Thoracic aorta (tissue), 2 donors: ENCODE measurements around the gene ANTXR1. TPM values are rescaled to one million over a fixed set of nuclear protein-coding genes. Genes with fewer than 3 reads are reported as not detected.

Experiments
- ATAC-seq: fragments of 150-250 bp; one replicate; pipeline ENCODE4 v1.8.0; 2017; ENCODE audit warnings: low read depth; ENCODE audit not compliant: insufficient number of reproducible peaks, low FRiP score
- DNase-seq: peaks from one replicate; pipeline ENCODE4 v3.0.0-alpha.2; 2020; ENCODE audit warnings: low spot score
- H3K27ac ChIP-seq, 2 donors: fragments of 200-600 bp; sonication (generic); 1 replicate in 1 of 2; 2 replicates in 1 of 2; pipeline ENCODE4 v1.5.1; 2016; ENCODE audit warnings: mild to moderate bottlenecking in 2 of 2, moderate library complexity in 2 of 2
- H3K27me3 ChIP-seq: fragments of 200-600 bp; sonication (generic); replicated peaks from 2 replicates; pipeline ENCODE4 v1.6.0; 2016; ENCODE audit warnings: mild to moderate bottlenecking; ENCODE audit not compliant: insufficient read depth
- H3K36me3 ChIP-seq: fragments of 200-600 bp; sonication (generic); one replicate; pipeline ENCODE4 v1.5.1; 2016
- H3K4me1 ChIP-seq, 2 donors: fragments of 200-600 bp; sonication (generic); 1 replicate in 1 of 2; 2 replicates in 1 of 2; pipeline versions ENCODE4 v1.5.1 to v1.6.0; 2016; ENCODE audit warnings: low read depth in 2 of 2, mild to moderate bottlenecking in 1 of 2; ENCODE audit not compliant: control insufficient read depth in 1 of 2
- H3K4me3 ChIP-seq: fragments of 200-600 bp; sonication (generic); 2 replicates; pipeline ENCODE4 v1.5.1; 2016; ENCODE audit warnings: mild to moderate bottlenecking
- H3K9me3 ChIP-seq: fragments of 200-600 bp; sonication (generic); 2 replicates; pipeline ENCODE4 v1.5.1; 2016
- total RNA-seq, 2 donors: library from RNA; depleted of rRNA; stranded (reverse); fragments of >200 nt; gene quantifications; one replicate each; pipeline versions ENCODE4 v1.1.0 to v1.2.3, GENCODE V29; 2016
- TF ChIP-seq, protein P1 (sequence below): fragments of 200-600 bp; sonication (generic); IDR thresholded peaks from one replicate; pipeline ENCODE4 v1.5.1; 2019; ENCODE audit warnings: antibody characterized with exemption

ANTXR1 gene
- total RNA-seq, 2 donors from 2014 or later: 253 to 313 TPM

DNA sequence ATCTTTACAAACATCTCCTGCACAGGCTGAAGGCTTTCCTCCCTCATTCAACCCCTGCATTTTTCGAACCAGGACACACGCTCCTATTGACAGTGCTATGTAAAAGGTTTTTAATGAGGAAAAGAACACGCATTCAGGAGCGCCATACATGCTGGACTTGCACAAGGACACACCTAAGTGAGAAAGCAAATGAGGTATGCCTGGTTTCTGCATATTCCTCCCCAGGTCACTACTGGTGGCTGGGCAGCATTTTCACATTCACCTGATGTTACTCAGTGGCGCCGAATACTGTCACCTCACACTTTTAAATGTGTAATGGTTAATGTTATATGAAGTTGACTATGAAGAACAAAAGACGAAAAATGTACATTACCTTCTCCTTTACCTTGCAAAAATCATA lies 150.6 kb downstream of the ANTXR1 start:
- peak overlapping the region; percentile 44 for H3K4me3 ChIP-seq
- no peaks in the 10 kb centered on the region for H3K27me3 ChIP-seq
- peak overlapping the region; percentile 85 to 91 for H3K27ac ChIP-seq
- no peak for DNase-seq
- TF ChIP-seq, protein P1, sequence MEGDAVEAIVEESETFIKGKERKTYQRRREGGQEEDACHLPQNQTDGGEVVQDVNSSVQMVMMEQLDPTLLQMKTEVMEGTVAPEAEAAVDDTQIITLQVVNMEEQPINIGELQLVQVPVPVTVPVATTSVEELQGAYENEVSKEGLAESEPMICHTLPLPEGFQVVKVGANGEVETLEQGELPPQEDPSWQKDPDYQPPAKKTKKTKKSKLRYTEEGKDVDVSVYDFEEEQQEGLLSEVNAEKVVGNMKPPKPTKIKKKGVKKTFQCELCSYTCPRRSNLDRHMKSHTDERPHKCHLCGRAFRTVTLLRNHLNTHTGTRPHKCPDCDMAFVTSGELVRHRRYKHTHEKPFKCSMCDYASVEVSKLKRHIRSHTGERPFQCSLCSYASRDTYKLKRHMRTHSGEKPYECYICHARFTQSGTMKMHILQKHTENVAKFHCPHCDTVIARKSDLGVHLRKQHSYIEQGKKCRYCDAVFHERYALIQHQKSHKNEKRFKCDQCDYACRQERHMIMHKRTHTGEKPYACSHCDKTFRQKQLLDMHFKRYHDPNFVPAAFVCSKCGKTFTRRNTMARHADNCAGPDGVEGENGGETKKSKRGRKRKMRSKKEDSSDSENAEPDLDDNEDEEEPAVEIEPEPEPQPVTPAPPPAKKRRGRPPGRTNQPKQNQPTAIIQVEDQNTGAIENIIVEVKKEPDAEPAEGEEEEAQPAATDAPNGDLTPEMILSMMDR: no peak
- no peaks in the 10 kb centered on the region for H3K36me3 ChIP-seq
- H3K9me3 ChIP-seq: no peaks in the 10 kb centered on the region
- no peak for ATAC-seq
- peaks cover 59 to 83% of the 10 kb centered on the region in 2 donors for H3K4me1 ChIP-seq

DNA sequence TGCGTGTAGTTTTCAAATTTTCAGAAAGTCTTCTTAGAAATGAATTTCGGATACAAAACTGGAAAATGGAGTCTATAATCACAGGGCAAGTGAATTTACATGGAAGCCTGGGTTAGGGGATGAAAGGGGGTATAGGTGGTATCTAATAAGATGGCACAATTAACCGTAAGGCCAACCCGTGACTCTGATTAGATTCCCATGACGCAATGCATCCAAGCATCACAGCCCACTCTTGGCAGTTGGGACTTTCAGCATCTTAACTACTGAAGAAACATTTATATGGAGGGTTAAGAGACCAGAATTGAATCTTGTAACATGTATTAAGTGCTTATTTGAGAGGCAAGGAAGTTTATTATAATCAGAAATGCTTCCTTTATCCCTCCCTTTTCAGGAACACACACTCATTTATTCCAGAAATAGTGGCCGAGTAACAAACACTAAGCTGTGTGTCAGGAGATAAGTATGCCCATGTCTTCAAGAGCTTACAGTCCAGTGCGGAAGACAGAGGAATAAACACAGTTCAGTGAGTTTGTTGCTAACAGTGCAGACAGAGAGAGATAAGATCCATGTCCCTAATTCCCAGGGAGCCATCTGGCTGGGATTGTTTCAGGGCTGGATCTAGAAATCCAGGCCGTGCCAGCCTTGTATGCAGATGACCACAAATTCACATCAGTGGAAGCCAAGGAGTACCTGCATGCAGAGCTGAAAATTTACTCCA lies 151.2 kb downstream of the ANTXR1 start:
- Histone ChIP-seq H3K27me3 (no peaks in the 10 kb centered on the region), H3K36me3 (no peaks in the 10 kb centered on the region), H3K9me3 (no peaks in the 10 kb centered on the region), H3K4me3 (no peak overlapping the region), H3K4me1 (peaks cover 65 to 89% of the 10 kb centered on the region in 2 donors), H3K27ac (peak overlapping the region; percentile 85 to 91)
- ATAC-seq: peak; percentile 63
- DNase-seq: no peak
- TF ChIP-seq, protein P1: no peak

DNA sequence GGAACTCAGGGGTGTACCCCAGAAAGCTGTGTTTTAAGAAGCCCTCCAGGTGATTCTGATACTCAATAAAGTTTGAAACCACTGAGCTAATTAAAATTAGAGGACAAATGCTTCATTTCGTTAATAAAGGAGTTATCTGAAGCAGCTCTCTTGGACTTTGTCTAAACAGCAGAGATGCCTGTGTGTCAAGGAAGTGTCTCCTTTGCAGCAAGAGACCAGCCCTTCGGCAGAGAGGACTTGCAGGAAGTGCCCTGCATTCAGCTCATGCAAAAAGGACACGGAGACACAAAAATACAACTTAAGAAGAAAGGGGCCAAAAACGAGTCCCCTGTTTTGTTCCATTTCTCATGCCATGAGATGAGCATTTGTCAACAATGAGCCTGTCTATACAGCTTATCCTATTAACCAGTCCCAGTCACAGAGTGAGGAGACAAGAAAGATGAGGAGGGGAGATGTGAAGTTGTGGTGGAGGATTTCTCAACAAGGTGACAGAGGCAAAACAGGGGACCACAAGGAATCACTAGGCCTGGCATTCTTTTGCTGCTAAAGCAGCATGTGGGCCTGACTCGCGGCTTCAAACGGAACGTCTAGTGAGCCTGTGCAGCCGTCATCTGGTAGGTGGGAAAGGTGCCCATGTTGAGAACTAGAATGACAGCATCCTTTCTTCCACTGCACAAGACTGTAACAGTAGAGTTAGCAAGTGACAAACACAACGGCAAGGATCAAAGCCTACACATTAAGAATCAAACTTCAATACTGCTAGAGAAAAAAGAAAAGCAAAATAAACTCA lies 152.3 kb downstream of the ANTXR1 start:
- TF ChIP-seq, protein P1: no peak
- peaks cover 73 to 93% of the 10 kb centered on the region in 2 donors for H3K4me1 ChIP-seq

DNA sequence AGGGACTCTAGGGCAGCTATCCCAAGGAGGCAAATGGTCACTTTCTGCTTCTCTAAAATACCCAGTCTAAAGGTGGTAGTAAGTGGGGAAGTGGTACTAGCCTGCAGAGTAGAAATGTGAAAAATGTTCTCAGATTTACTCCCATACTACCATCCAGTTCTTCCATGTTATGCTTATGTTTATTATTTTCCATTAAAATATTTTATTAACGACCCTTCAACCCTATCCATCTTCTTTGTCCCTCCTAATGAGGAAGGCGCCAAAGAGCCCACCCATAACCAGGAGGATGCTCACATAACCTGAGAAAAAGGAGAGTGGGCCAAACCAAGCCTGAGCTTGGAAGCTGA lies 153.5 kb downstream of the ANTXR1 start:
- peaks cover 83 to 98% of the 10 kb centered on the region in 2 donors for H3K4me1 ChIP-seq
- ATAC-seq: no peak
- H3K27me3 ChIP-seq: no peaks in the 10 kb centered on the region
- H3K27ac ChIP-seq: peak overlapping the region; percentile 73 to 97
- no peak overlapping the region for H3K4me3 ChIP-seq
- no peak for DNase-seq
- TF ChIP-seq, protein P1: no peak
- H3K9me3 ChIP-seq: no peaks in the 10 kb centered on the region
- H3K36me3 ChIP-seq: no peaks in the 10 kb centered on the region

More for the DNA sequence above, 152.3 kb downstream of the ANTXR1 start:
- Histone ChIP-seq H3K4me3 (no peak overlapping the region), H3K27ac (peak overlapping the region; percentile 85 to 91), H3K27me3 (no peaks in the 10 kb centered on the region), H3K36me3 (no peaks in the 10 kb centered on the region), H3K9me3 (no peaks in the 10 kb centered on the region)
- ATAC-seq (no peak), DNase-seq (no peak)

DNA sequence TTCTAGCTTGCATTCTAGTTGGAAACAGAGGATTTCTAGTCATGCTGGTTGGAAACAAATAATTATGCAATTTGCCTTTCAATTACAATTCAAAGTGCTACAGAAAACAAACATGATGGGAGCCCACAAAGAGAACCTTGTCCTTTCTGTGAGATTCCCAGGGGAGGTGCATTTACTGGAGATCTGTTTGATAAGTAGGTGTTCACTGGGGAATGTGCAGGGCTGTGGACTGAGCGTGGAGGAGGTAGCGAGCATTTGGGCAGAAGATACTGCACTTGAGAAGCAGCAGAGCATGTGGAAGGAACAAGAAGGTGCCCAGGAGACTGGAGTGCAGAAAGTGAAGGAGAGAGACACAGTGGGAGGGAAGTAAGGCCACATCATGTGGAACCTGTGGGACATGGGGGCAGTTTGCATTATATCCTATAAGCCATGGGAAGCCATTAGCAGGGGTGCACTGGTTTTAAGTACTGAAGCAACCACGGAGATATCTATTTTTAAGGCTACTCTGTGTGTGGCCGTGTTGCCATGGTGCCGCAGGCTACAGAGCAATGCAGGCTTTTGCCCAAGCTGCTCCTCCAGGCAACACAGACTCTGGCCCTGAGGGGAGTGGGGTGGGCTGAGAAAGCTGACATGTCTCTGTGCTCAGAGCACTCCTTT lies 154.0 kb downstream of the ANTXR1 start:
- peak overlapping the region; percentile 73 to 97 for H3K27ac ChIP-seq
- H3K9me3 ChIP-seq: no peaks in the 10 kb centered on the region
- no peak for ATAC-seq
- TF ChIP-seq, protein P1: no peak
- H3K4me3 ChIP-seq: no peak overlapping the region
- no peaks in the 10 kb centered on the region for H3K27me3 ChIP-seq
- no peak for DNase-seq
- no peaks in the 10 kb centered on the region for H3K36me3 ChIP-seq
- peaks cover 83 to 98% of the 10 kb centered on the region in 2 donors for H3K4me1 ChIP-seq
